ENCODE measurements around the gene PINLYP.
"Not testable (repeated sequence)": the region's sequence is repeated elsewhere in the genome, so short reads cannot be mapped to it uniquely, and the experiment has no call there.

The PINLYP gene

DNA sequence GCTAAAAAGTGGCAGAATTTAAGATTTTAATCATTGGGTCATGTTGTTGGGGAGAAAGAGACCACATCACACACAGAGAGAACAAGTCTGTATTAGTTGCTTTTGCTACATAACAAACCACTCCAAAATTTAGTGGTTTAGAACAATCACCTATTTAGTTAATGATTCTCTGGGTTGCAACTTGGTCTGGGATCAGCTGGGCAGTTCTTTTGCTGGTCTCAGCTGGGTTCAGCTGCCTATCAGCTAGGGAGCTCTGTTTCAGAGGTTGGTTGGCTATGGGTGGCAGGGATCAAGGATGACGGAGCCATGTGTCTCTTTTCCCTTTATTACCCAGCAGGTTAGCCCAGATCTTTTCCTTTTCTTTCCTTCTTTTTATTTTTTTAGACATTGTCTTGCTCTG, 8.9 kb downstream of the PINLYP start:
- no peak for DNase-seq

DNA sequence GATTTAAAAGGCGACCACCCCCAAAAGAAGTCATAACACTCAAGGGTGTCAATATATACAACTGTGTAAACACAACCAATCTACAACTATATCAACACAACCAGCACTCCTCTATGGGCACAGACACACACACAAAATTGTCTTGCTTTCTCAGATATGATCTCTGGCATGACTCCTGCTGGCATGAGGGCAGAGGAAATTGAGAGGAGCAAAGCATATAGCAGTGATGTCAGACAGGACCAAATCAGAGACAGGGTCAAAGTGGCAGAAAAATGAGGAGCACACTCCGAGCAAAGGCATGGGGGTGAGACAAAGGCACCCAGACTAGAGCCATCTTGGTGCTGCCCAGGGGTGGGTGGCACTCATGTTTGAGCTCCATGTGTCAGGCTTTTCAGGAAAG, 10.7 kb downstream of the PINLYP start:
- DNase-seq, result no peak

GRCh38 chr19:43587029-43587428, 11.4 kb downstream of the PINLYP start:
- not testable (repeated sequence) for DNase-seq

DNA sequence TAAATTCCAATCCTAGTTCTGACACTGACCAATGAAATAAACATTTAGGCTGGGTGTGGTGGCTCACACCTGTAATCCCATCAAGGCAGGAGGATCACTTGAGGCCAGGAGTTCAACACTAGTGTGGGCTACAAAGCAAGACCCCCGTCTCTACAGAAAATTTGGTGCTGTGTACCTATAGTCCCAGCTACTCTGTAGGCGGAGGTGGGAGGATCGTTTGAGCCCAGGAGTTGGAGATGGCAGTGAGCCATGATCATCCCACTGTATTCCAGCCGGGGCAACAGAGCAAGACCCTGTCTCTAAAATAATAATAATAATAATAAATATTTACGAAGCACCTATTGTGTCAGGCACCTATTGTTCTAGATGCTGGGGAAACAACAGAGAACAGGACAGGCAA, 13.7 kb downstream of the PINLYP start:
- DNase-seq, result no peak

DNA sequence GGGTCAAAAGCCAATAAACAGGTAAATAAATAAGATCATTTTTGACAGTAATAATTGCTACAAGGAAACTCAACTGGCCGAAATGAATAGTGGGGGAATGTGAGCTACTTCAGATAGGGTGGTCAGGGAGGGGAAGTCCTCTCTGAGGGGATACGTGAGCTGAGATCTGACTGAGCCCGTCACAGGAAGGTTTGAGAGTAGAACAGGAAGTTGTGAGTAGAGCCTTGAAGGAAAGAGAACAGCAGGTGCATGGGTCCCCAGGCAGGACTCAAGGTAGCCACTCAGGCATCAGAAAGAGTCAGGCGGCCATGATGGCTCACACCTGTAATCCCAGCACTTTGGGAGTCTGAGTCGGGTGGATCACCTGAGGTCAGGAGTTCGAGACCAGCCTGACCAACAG, 14.1 kb downstream of the PINLYP start:
- no peak for DNase-seq

GRCh38 chr19:43591904-43592772, 16.5 kb downstream of the PINLYP start:
- no peak for DNase-seq

DNA sequence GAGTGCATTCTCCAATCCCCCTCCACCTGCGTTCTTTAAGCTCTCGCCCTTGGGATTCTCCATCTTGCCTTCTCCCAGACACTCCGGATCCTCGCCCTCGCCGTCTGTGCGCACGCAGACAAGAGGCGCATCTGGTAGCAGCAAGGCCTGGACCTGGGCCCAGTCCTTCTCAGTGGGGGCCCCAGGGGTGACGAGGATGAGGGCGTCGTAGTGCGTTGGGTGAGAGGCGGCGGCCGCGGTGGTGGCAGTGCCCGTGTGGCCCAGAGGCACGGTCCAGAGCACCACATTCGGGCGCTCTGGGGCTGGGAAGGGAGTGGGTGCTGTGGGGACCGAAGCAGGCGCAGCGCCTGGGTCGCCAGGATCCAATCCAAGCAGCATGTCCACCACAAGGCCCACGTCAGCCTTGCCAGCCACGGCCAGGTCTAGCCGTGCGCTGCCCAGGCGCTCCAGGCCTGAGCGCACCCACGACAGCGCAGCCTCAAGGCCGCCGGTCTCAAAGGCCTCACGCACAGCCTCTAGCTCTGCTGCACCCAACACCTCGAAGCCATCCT, 17.3 kb downstream of the PINLYP start:
- no peak for DNase-seq

DNA sequence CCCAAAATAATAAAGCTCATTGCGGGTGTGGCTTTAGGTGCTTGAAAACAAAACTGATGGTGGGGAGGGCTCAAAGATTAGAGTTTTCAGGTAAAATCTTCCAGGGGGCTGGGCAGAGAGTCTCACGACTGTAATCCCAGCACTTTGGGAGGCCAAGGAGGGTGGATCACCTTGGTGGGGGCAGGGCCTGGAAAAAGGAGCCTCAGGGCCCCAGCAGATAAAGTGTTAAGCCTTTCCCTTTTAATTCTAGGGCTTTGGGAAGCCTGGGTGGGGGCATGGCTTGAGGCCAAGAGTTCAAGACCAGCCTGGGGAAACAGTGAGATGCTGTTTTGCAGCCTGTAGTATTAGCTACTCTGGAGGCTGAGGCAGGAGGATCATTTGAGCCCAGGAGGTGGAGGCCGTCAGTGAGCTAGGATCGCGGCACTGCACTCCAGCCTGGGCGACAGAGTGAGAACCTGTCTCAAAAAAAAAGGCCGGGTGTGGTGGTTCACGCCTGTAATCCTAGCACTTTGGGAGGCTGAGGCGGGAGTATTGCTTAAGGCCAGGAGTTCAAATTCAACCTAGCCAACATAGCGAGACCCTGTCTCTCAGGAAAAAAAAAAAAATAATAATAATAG, 18.6 kb downstream of the PINLYP start:
- no peak for DNase-seq

GRCh38 chr19:43594710-43595604, 19.4 kb downstream of the PINLYP start:
- peak; percentile 44 for DNase-seq

GRCh38 chr19:43595605-43595998, 20.0 kb downstream of the PINLYP start:
- DNase-seq, result no peak

GRCh38 chr19:43595999-43596841, 20.6 kb downstream of the PINLYP start, which contains the start of the genes IRGQ and ZNF576:
Gene IRGQ (minus strand): TSS chr19:43596134. CDS start chr19:43595338, 796 bp downstream.
Gene ZNF576 (plus strand): TSS chr19:43596595. CDS start chr19:43597109, 514 bp downstream.
- DNase-seq, result peak; percentile 99

DNA sequence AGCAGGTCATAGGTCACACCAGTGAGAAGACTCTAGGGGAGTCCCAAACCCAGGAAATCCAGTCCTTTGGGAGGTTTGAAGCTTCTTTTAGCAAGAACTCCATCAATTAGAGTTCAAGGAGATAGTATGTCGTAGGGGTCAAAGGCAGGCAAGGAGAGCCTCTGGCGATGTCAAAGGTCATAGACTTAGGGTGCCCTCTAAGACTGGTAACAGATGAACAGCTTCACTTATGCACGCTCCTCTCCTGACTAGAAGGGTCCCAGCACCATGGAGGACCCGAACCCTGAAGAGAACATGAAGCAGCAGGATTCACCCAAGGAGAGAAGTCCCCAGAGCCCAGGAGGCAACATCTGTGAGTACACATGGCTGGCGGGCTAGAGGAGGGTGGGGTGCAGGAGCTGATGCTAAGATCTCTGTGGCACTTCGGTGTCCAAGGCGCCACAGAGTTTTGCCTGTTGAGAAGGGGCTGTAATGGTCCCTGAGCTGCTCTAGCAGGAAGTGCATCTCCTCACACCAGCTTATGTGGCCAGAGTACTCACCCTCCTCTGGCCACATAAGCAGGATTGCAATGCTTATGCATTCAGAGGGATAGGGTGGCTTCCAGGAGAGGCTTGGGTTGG, 21.4 kb downstream of the PINLYP start:
- DNase-seq, result no peak

DNA sequence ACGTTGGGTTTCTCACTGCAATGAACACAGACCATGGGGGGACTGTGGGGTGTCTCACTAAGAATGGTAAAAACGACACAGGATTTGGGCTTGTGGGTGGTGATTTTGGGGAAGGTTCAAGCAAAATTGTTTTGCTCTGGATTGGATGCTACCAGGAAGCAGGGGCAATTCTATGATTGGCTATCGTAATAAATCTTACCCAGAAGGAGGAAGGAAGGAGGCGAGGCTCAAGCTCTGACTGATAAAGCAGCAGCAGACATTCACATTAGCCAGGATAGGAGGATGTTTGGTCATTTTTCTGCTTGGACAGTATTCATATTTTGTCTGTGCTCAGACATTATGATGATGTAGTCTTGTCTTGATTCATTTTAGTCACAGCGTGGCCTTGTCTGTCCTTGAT, 22.3 kb downstream of the PINLYP start:
- DNase-seq, result no peak

GRCh38 chr19:43598445-43599240, 23.0 kb downstream of the PINLYP start:
- DNase-seq, result no peak

DNA sequence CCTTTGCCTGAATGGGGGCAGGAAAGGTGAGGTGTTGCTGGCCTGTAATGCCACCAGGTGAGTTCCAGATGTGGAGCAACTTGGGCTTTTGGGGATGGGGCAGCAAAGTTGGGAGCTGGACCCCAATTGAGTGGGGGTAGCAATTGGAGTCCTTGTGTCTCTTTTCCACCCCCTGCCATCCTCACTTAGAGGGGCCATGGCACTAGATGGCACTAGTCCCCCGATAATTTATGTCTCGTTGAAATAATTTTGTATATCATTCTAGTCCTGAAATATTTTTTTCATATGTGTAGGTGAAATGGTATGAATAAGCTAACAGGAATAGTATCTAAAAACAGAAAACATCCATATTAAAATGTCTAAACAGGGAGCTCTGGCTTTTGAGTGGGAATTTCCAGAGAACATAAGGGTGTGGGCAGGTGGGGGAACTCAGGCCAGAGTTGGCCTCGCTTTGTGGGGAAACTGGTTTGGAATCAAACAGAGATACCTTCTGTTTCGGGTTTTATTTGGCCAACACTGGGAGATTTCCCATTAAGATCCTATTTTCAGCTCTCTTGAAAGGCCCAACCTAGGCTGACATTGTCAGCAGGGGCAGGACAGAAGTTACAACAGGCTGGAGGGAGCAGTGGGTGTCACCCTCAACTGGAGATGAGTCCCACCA, 24.2 kb downstream of the PINLYP start:
- DNase-seq, result no peak

DNA sequence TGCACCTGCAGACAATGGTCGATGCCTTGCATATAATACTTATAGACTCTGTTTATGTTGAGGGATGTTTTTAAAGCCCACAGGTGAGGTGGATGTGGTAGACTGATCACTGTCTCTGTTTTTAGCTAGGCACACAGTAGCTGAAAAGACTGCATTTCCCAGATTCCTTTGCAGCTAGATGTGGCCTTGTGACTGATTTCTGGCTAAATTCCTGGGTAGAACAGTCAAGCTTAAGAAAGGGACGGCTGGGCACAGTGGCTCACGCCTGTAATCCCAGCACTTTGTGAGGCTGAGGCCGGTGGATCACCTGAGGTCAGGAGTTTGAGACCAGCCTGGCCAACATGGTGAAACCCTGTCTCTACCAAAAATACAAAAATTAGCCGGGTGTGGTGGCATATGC, 24.7 kb downstream of the PINLYP start:
- DNase-seq, result not testable (repeated sequence)

DNA sequence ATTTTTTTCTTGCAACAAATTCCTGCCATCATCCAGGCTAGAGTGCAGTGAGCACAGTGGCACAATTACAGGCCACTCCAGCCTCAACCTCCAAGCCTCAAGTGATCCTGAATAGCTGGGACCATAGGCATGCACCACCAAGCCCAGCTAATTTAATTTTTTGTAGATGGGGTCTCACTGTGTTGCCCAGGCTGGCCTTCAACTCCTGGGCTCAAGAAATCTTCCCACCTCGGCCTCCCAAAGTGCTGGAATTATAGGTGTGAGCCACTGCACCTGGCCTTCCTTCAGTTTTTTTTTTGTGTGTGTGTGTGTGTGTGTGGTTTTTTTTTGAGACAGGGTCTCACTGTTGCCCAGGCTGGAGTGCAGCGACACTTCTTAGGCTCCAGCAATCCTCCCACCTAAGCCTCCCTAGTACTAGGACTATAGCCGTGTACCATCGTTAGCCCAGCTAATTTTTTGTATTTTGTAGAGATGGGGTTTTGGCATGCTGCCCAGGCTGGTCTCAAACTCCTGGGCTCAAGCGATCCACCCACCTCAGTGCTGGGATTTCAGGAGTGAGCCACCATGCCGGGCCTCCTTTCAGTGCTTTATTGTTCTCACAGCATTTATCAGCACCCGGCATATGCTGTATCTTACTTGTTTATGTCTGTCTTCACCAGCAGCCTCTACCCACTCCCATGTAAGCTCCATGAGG, 30.4 kb downstream of the PINLYP start:
- peak; percentile 78 for DNase-seq

- DNase-seq, result peak; percentile 60
These were observed 31.1 kb downstream of the PINLYP start for GRCh38 chr19:43606569-43607229.

Measured in NCI-H1105 treated with DMSO at 0.1 percent for 48 hours (cell line).